Measurements from ENCODE around the gene FNDC3B.
"Not testable (repeated sequence)": the region's sequence is repeated elsewhere in the genome, so short reads cannot be mapped to it uniquely, and the experiment has no call there.

FNDC3B gene

GRCh38 chr3:172357850-172358754, 318.7 kb downstream of the FNDC3B start:
- no peak for FAIRE-seq

GRCh38 chr3:172359231-172359630, 319.9 kb downstream of the FNDC3B start:
- no peak for FAIRE-seq

GRCh38 chr3:172359996-172360395, 320.6 kb downstream of the FNDC3B start:
- FAIRE-seq, result no peak

- FAIRE-seq, result no peak
Measured at GRCh38 chr3:172362583-172362982, 323.2 kb downstream of the FNDC3B start.

GRCh38 chr3:172364374-172365027, 325.1 kb downstream of the FNDC3B start:
- no peak for FAIRE-seq

- FAIRE-seq, result no peak
Measured at GRCh38 chr3:172365028-172365567, 325.7 kb downstream of the FNDC3B start.

GRCh38 chr3:172367205-172368105, 328.1 kb downstream of the FNDC3B start:
- no peak for FAIRE-seq

GRCh38 chr3:172368556-172368955, 329.2 kb downstream of the FNDC3B start:
- FAIRE-seq, result not testable (repeated sequence)

- FAIRE-seq, result no peak
Measured at GRCh38 chr3:172369590-172370259, 330.3 kb downstream of the FNDC3B start.

GRCh38 chr3:172370419-172370818, 331.0 kb downstream of the FNDC3B start:
- FAIRE-seq, result no peak

- FAIRE-seq, result no peak
Measured at GRCh38 chr3:172371544-172371943, 332.2 kb downstream of the FNDC3B start.

GRCh38 chr3:172372895-172373294, 333.5 kb downstream of the FNDC3B start:
- FAIRE-seq, result no peak

GRCh38 chr3:172373912-172374311, 334.5 kb downstream of the FNDC3B start:
- no peak for FAIRE-seq

- FAIRE-seq, result no peak
Measured at GRCh38 chr3:172375206-172375850, 335.9 kb downstream of the FNDC3B start.

GRCh38 chr3:172376402-172376801, 337.0 kb downstream of the FNDC3B start:
- FAIRE-seq, result no peak

GRCh38 chr3:172376881-172377280, 337.5 kb downstream of the FNDC3B start:
- no peak for FAIRE-seq

GRCh38 chr3:172378439-172378838, 339.1 kb downstream of the FNDC3B start:
- no peak for FAIRE-seq

GRCh38 chr3:172379372-172379771, 340.0 kb downstream of the FNDC3B start:
- no peak for FAIRE-seq

GRCh38 chr3:172380632-172381031, 341.3 kb downstream of the FNDC3B start:
- FAIRE-seq, result no peak

- FAIRE-seq, result no peak
Measured at GRCh38 chr3:172383306-172383796, 344.0 kb downstream of the FNDC3B start.

GRCh38 chr3:172384836-172385235, 345.5 kb downstream of the FNDC3B start:
- FAIRE-seq, result no peak

- no peak for FAIRE-seq
Measured at GRCh38 chr3:172387728-172388127, 348.4 kb downstream of the FNDC3B start.

Data from TTC549 (cell line).